HCT116 (cell line): Measurements from ENCODE around the gene ZNF552. TPM values are rescaled to one million over a fixed set of nuclear protein-coding genes. Genes with fewer than 3 reads are reported as not detected.

Experiments
- ATAC-seq: fragments of 200-7000 bp; cut with Tn5 transposase; 2 replicates; pipeline ENCODE4 v1.9.1; 2020; ENCODE audit warnings: mild to moderate bottlenecking, moderate library complexity
- BruUV-seq: library from RNA; stranded (reverse); fragments of 400-500 nt; replicated peaks from 2 replicates; lab custom pipeline; 2021; lab: Mats Ljungman, UMichigan
- CTCF ChIA-PET: fragments of 300-600 bp; sonication (Branson Sonifier 250); formaldehyde crosslinking; loops from one replicate; lab custom pipeline; 2021; ENCODE audit warnings: antibody characterized with exemption; lab: Charles Lee
- POLR2A ChIA-PET: fragments of 300-600, 350-600 bp; sonication (Branson Sonifier 250); formaldehyde crosslinking; loops from one replicate; lab custom pipeline; 2021; ENCODE audit warnings: antibody characterized with exemption; lab: Charles Lee
- RAD21 ChIA-PET, 2 experiments: fragments of 300-600 bp; sonication (Branson Sonifier 250); formaldehyde crosslinking; loops; one replicate each; lab custom pipeline; 2023; ENCODE audit warnings: low total read pairs in 2 of 2; ENCODE audit not compliant: uncharacterized antibody in 2 of 2, unreplicated experiment in 2 of 2, low non-redundant PET in 1 of 2; lab: Charles Lee
- DNase-seq: peaks from one replicate; pipeline ENCODE4 v3.0.0-alpha.2; 2010; ENCODE audit warnings: low read depth, low spot score
- H2AFZ ChIP-seq: fragments of 200-600 bp; shearing (Covaris generic), sonication (generic); 2 replicates; pipeline ENCODE4 v1.6.1; 2017; ENCODE audit warnings: low read depth, mixed run types, mixed read lengths, antibody characterized with exemption, low read length; ENCODE audit not compliant: poor library complexity, severe bottlenecking
- H3K27ac ChIP-seq: 2 replicates; pipeline ENCODE4 v1.5.1; 2012; ENCODE audit warnings: low read depth, low read length
- H3K27me3 ChIP-seq: fragments of 200-600 bp; sonication (generic); 2 replicates; pipeline ENCODE4 v1.6.1; 2016; ENCODE audit warnings: mixed run types, low read length, mixed read lengths; ENCODE audit not compliant: insufficient read depth
- H3K36me3 ChIP-seq, 2 experiments: fragments of 200-500 bp in 1 of 2; fragments of 200-600 bp in 1 of 2; sonication (Bioruptor generic) in 1 of 2; sonication (generic) in 1 of 2; 2 replicates each; pipeline versions ENCODE4 v1.5.1 to v1.6.1; 2014 to 2016; ENCODE audit warnings: low read length in 2 of 2, inconsistent platforms in 1 of 2, mixed read lengths in 1 of 2, mixed run types in 1 of 2; ENCODE audit not compliant: insufficient read depth in 2 of 2, control insufficient read depth in 1 of 2
- H3K4me1 ChIP-seq, 2 experiments: fragments of 200-600 bp in 1 of 2; sonication (generic) in 1 of 2; 2 replicates each; pipeline versions ENCODE4 v1.5.1 to v1.6.1; 2012 to 2017; ENCODE audit warnings: low read length in 2 of 2, inconsistent platforms in 1 of 2, mild to moderate bottlenecking in 1 of 2, mixed read lengths in 1 of 2, mixed run types in 1 of 2, moderate library complexity in 1 of 2; ENCODE audit not compliant: insufficient read depth in 2 of 2, control insufficient read depth in 1 of 2
- H3K4me2 ChIP-seq: fragments of 200-600 bp; sonication (generic); 2 replicates; pipeline ENCODE4 v1.6.1; 2017; ENCODE audit warnings: mixed run types, low read length, mixed read lengths
- H3K4me3 ChIP-seq, 2 experiments: fragments of 200-600 bp in 1 of 2; sonication (generic) in 1 of 2; replicated peaks in 1 of 2; 2 replicates each; pipeline ENCODE4 v1.5.1; 2011 to 2016; ENCODE audit warnings: low read length in 2 of 2, control low read depth in 1 of 2, low read depth in 1 of 2, mild to moderate bottlenecking in 1 of 2, mixed read lengths in 1 of 2, mixed run types in 1 of 2
- H3K79me2 ChIP-seq: fragments of 200-600 bp; sonication (generic); 2 replicates; pipeline ENCODE4 v1.6.1; 2017; ENCODE audit warnings: mild to moderate bottlenecking, mixed run types, low read length, moderate library complexity, mixed read lengths; ENCODE audit not compliant: insufficient read depth
- H3K9ac ChIP-seq: fragments of 200-600 bp; sonication (generic); 2 replicates; pipeline ENCODE4 v1.6.1; 2016; ENCODE audit warnings: low read length, mixed read lengths
- H3K9me2 ChIP-seq: fragments of 200-600 bp; sonication (generic), shearing (Covaris generic); 2 replicates; pipeline ENCODE4 v1.6.1; 2017; ENCODE audit warnings: mixed run types, mild to moderate bottlenecking, moderate library complexity; ENCODE audit not compliant: insufficient read depth
- H3K9me3 ChIP-seq, 2 experiments: fragments of 200-500 bp in 1 of 2; fragments of 200-600 bp in 1 of 2; sonication (Bioruptor generic) in 1 of 2; sonication (generic) in 1 of 2; 2 replicates each; pipeline ENCODE4 v1.6.1; 2014 to 2017; ENCODE audit warnings: low read length in 2 of 2, mixed read lengths in 2 of 2, inconsistent platforms in 1 of 2, low read depth in 1 of 2, mild to moderate bottlenecking in 1 of 2, mixed run types in 1 of 2, moderate library complexity in 1 of 2; ENCODE audit not compliant: control insufficient read depth in 1 of 2, insufficient read depth in 1 of 2
- H4K20me1 ChIP-seq: fragments of 200-600 bp; sonication (generic), shearing (Covaris generic); 2 replicates; pipeline ENCODE4 v1.6.1; 2017; ENCODE audit warnings: mixed run types, mild to moderate bottlenecking, moderate library complexity; ENCODE audit not compliant: insufficient read depth
- ELF1 ChIP-seq: IDR thresholded peaks from 2 replicates; pipeline ENCODE4 v1.6.1; 2012; ENCODE audit warnings: low read depth, borderline replicate concordance
- EZH2 ChIP-seq: fragments of 200-600 bp; sonication (generic); IDR thresholded peaks from 2 replicates; pipeline ENCODE4 v1.6.1; 2017; ENCODE audit warnings: antibody characterized with exemption, mixed run types
- FOSL1 ChIP-seq: IDR thresholded peaks from 2 replicates; pipeline ENCODE4 v1.6.1; 2012; ENCODE audit warnings: low read depth
- JUND ChIP-seq: IDR thresholded peaks from 2 replicates; pipeline ENCODE4 v1.6.1; 2012
- POLR2A ChIP-seq: IDR thresholded peaks from 2 replicates; pipeline ENCODE4 v1.7.0; 2011; ENCODE audit warnings: borderline replicate concordance; ENCODE audit not compliant: insufficient read depth, insufficient read length; ENCODE audit errors: extremely low read depth
- POLR2AphosphoS5 ChIP-seq: IDR thresholded peaks from 2 replicates; pipeline ENCODE4 v1.6.1; 2011; ENCODE audit warnings: mild to moderate bottlenecking, low read depth, low read length, moderate library complexity
- RAD21 ChIP-seq: IDR thresholded peaks from 2 replicates; pipeline ENCODE4 v1.6.1; 2012; ENCODE audit warnings: low read depth, mild to moderate bottlenecking
- SIN3A ChIP-seq: IDR thresholded peaks from 2 replicates; pipeline ENCODE4 v1.6.1; 2012; ENCODE audit warnings: low read depth
- SP1 ChIP-seq: IDR thresholded peaks from 2 replicates; pipeline ENCODE4 v1.6.1; 2012; ENCODE audit warnings: low read depth
- SRF ChIP-seq: IDR thresholded peaks from 2 replicates; pipeline ENCODE4 v1.6.1; 2012; ENCODE audit warnings: low read depth
- TCF7L2 ChIP-seq: IDR thresholded peaks from 2 replicates; pipeline ENCODE4 v1.7.0; 2011; ENCODE audit warnings: borderline replicate concordance, inconsistent platforms; ENCODE audit not compliant: insufficient read depth, insufficient read length; ENCODE audit errors: extremely low read depth
- YY1 ChIP-seq: IDR thresholded peaks from 2 replicates; pipeline ENCODE4 v1.6.1; 2011; ENCODE audit warnings: low read length, low read depth, moderate library complexity, mild to moderate bottlenecking; ENCODE audit not compliant: insufficient replicate concordance; ENCODE audit errors: extremely low read depth
- ZFX ChIP-seq: fragments of 450-650 bp; IDR thresholded peaks from 2 replicates; pipeline ENCODE4 v1.6.1; 2017
- ZNF274 ChIP-seq: fragments of 200-500 bp; sonication (Bioruptor generic); IDR thresholded peaks from 2 replicates; pipeline ENCODE4 v1.6.1; 2014; ENCODE audit warnings: mild to moderate bottlenecking, low read depth, low read length, inconsistent platforms
- intact Hi-C: fragments of 100-400 bp; cut with micrococcal nuclease; formaldehyde crosslinking; loops from 2 replicates; pipeline ENCODE4 v1.10.0; 2022
- total RNA-seq: library from RNA; stranded (reverse); gene quantifications from one replicate; pipeline ENCODE4 v1.2.1, GENCODE V29; 2021; ENCODE audit not compliant: unreplicated experiment
- TF ChIP-seq, protein P1 (sequence below), 3 experiments: fragments of 200-600 bp in 1 of 3; sonication (generic) in 1 of 3; IDR thresholded peaks in 2 of 3; conservative IDR thresholded peaks in 1 of 3; 2 replicates each; pipeline ENCODE4 v1.5.1; 2012 to 2017; ENCODE audit warnings: low read depth in 2 of 3, low read length in 2 of 3, antibody characterized with exemption in 1 of 3, borderline replicate concordance in 1 of 3, control low read depth in 1 of 3, mild to moderate bottlenecking in 1 of 3, mixed read lengths in 1 of 3, mixed run types in 1 of 3, moderate library complexity in 1 of 3; ENCODE audit not compliant: insufficient read depth in 1 of 3
- TF ChIP-seq, protein P2 (sequence below): IDR thresholded peaks from 2 replicates; pipeline ENCODE4 v1.6.1; 2012
- TF ChIP-seq, protein P3 (sequence below): IDR thresholded peaks from 2 replicates; pipeline ENCODE4 v1.6.1; 2011; ENCODE audit warnings: mild to moderate bottlenecking, low read length, moderate library complexity; ENCODE audit not compliant: insufficient replicate concordance; ENCODE audit errors: extremely low read depth
- TF ChIP-seq, protein P4 (sequence below): IDR thresholded peaks from 2 replicates; pipeline ENCODE4 v1.6.1; 2012
- TF ChIP-seq, protein P5 (sequence below): IDR thresholded peaks from 2 replicates; pipeline ENCODE4 v1.6.1; 2012; ENCODE audit warnings: low read depth

Gene ZNF552
- total RNA-seq, 1 experiment from 2014 or later, result 7.1 TPM

DNA sequence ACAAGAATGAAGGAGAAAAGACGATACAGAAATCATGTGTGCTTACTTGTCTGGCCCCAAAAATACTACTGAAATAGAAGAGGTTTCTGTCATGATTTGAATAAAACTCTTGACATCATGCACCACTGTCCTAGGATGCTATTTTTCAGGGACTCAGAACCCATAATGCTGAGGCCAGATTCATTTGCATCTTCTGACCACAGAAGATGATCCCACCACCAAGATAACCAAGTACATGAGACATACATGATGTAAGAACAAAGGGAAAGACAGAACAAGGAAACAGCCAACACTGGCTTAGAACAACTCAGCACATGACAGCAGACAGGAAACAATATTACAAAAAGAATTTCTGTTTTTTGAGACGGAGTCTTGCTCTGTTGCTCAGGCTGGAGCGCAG, 2.5 kb downstream of the ZNF552 start:
- ChIA-PET CTCF (no interaction called here), RAD21 (no interaction called here), POLR2A (no interaction called here)
- Histone ChIP-seq H3K9ac (no peak overlapping the region), H3K27me3 (no peaks in the 10 kb centered on the region), H3K4me3 (no peak overlapping the region), H3K4me2 (no peak overlapping the region), H3K36me3 (peaks cover 11 to 27% of the 10 kb centered on the region in 2 experiments), H3K79me2 (peaks cover 26% of the 10 kb centered on the region), H3K4me1 (peaks cover 0 to 12% of the 10 kb centered on the region in 2 experiments; a peak in 1 of 4 replicates), H2AFZ (no peak overlapping the region), H3K27ac (no peak overlapping the region), H3K9me2 (no peaks in the 10 kb centered on the region), H3K9me3 (no peaks in the 10 kb centered on the region), H4K20me1 (no peaks in the 10 kb centered on the region)
- no TSS peak for BruUV-seq
- TF ChIP-seq POLR2AphosphoS5 (no peak), FOSL1 (no peak), SIN3A (no peak), EZH2 (no peak), JUND (no peak), SP1 (no peak), SRF (no peak), ZNF274 (no peak), TCF7L2 (no peak), POLR2A (no peak), ZFX (no peak), ELF1 (no peak), YY1 (no peak), RAD21 (no peak)
- TF ChIP-seq, protein P1, sequence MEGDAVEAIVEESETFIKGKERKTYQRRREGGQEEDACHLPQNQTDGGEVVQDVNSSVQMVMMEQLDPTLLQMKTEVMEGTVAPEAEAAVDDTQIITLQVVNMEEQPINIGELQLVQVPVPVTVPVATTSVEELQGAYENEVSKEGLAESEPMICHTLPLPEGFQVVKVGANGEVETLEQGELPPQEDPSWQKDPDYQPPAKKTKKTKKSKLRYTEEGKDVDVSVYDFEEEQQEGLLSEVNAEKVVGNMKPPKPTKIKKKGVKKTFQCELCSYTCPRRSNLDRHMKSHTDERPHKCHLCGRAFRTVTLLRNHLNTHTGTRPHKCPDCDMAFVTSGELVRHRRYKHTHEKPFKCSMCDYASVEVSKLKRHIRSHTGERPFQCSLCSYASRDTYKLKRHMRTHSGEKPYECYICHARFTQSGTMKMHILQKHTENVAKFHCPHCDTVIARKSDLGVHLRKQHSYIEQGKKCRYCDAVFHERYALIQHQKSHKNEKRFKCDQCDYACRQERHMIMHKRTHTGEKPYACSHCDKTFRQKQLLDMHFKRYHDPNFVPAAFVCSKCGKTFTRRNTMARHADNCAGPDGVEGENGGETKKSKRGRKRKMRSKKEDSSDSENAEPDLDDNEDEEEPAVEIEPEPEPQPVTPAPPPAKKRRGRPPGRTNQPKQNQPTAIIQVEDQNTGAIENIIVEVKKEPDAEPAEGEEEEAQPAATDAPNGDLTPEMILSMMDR (IDR thresholded peaks at IDR 0.05 in 2 of 3, conservative IDR thresholded peaks at IDR 0.05 in 1 of 3; ENCODE audit: borderline replicate concordance in 1 of 3, insufficient read depth in 1 of 3, low read depth in 2 of 3, low read length in 2 of 3), result no peak
- TF ChIP-seq, protein P2, sequence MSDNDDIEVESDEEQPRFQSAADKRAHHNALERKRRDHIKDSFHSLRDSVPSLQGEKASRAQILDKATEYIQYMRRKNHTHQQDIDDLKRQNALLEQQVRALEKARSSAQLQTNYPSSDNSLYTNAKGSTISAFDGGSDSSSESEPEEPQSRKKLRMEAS, result no peak
- TF ChIP-seq, protein P3, sequence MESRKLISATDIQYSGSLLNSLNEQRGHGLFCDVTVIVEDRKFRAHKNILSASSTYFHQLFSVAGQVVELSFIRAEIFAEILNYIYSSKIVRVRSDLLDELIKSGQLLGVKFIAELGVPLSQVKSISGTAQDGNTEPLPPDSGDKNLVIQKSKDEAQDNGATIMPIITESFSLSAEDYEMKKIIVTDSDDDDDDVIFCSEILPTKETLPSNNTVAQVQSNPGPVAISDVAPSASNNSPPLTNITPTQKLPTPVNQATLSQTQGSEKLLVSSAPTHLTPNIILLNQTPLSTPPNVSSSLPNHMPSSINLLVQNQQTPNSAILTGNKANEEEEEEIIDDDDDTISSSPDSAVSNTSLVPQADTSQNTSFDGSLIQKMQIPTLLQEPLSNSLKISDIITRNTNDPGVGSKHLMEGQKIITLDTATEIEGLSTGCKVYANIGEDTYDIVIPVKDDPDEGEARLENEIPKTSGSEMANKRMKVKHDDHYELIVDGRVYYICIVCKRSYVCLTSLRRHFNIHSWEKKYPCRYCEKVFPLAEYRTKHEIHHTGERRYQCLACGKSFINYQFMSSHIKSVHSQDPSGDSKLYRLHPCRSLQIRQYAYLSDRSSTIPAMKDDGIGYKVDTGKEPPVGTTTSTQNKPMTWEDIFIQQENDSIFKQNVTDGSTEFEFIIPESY, result no peak
- TF ChIP-seq, protein P4, sequence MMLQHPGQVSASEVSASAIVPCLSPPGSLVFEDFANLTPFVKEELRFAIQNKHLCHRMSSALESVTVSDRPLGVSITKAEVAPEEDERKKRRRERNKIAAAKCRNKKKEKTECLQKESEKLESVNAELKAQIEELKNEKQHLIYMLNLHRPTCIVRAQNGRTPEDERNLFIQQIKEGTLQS, result no peak
- TF ChIP-seq, protein P5, sequence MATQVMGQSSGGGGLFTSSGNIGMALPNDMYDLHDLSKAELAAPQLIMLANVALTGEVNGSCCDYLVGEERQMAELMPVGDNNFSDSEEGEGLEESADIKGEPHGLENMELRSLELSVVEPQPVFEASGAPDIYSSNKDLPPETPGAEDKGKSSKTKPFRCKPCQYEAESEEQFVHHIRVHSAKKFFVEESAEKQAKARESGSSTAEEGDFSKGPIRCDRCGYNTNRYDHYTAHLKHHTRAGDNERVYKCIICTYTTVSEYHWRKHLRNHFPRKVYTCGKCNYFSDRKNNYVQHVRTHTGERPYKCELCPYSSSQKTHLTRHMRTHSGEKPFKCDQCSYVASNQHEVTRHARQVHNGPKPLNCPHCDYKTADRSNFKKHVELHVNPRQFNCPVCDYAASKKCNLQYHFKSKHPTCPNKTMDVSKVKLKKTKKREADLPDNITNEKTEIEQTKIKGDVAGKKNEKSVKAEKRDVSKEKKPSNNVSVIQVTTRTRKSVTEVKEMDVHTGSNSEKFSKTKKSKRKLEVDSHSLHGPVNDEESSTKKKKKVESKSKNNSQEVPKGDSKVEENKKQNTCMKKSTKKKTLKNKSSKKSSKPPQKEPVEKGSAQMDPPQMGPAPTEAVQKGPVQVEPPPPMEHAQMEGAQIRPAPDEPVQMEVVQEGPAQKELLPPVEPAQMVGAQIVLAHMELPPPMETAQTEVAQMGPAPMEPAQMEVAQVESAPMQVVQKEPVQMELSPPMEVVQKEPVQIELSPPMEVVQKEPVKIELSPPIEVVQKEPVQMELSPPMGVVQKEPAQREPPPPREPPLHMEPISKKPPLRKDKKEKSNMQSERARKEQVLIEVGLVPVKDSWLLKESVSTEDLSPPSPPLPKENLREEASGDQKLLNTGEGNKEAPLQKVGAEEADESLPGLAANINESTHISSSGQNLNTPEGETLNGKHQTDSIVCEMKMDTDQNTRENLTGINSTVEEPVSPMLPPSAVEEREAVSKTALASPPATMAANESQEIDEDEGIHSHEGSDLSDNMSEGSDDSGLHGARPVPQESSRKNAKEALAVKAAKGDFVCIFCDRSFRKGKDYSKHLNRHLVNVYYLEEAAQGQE, result no peak
- intact Hi-C loops, result no loop called here
- ATAC-seq (no peak), DNase-seq (no peak)
